H1 (cell line): ENCODE results near the gene PHYHD1. TPM values are rescaled to one million over a fixed set of nuclear protein-coding genes. Genes with fewer than 3 reads are reported as not detected.

Experiments used
- SRF ChIP-seq: IDR thresholded peaks from 2 replicates; pipeline ENCODE4 v1.6.1; 2011; ENCODE audit warnings: mild to moderate bottlenecking, low read depth, low read length, moderate library complexity
- polyA plus RNA-seq, 7 experiments: library from polyadenylated mRNA; depleted of rRNA in 3 of 7; stranded (reverse) in 5 of 7; unstranded in 2 of 7; fragments of >200 nt in 5 of 7; fragments of 200-250 nt in 2 of 7; gene quantifications; 1 replicate in 5 of 7; 2 replicates in 1 of 7; 4 replicates in 1 of 7; pipeline versions ENCODE4 v1.2.1 to v1.2.3, GENCODE V29; 2011 to 2013; ENCODE audit warnings: missing spikeins in 2 of 7, mixed read lengths in 2 of 7
- total RNA-seq: library from RNA; stranded (reverse); fragmentation: NEBNext Ultra II Directional; extraction: Animal tissue kit (Norgen Biotek cat#: 25700); gene quantifications from 2 replicates; pipeline ENCODE4 v1.2.1, GENCODE V29; 2021
- TF ChIP-seq, protein P1 (sequence below): IDR thresholded peaks from 2 replicates; pipeline ENCODE4 v1.6.1; 2011; ENCODE audit warnings: low read depth, mild to moderate bottlenecking, low read length; ENCODE audit not compliant: insufficient read depth

The PHYHD1 gene
- total and polyA plus RNA-seq, 2 of the 8 experiments (the other 6 are each of a cell fraction or from before 2014, with no cell fraction given): 14.1 to 25.6 TPM

DNA sequence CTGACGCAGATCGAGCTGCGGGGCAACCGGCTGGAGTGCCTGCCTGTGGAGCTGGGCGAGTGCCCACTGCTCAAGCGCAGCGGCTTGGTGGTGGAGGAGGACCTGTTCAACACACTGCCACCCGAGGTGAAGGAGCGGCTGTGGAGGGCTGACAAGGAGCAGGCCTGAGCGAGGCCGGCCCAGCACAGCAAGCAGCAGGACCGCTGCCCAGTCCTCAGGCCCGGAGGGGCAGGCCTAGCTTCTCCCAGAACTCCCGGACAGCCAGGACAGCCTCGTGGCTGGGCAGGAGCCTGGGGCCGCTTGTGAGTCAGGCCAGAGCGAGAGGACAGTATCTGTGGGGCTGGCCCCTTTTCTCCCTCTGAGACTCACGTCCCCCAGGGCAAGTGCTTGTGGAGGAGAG lies 4.6 kb upstream of the PHYHD1 start (continued):
- TF ChIP-seq, protein P1, sequence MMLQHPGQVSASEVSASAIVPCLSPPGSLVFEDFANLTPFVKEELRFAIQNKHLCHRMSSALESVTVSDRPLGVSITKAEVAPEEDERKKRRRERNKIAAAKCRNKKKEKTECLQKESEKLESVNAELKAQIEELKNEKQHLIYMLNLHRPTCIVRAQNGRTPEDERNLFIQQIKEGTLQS: no peak
- TF ChIP-seq SRF: no peak
